Fibroblast of villous mesenchyme (primary cell): ENCODE measurements around the gene KIF11. TPM values are rescaled to one million over a fixed set of nuclear protein-coding genes. Genes with fewer than 3 reads are reported as not detected.

Experiments used
- DNase-seq: peaks from one replicate; pipeline ENCODE4 v3.0.0-alpha.2; 2010; ENCODE audit warnings: low read depth
- H3K4me3 ChIP-seq: 2 replicates; pipeline ENCODE4 v1.5.1; 2011; ENCODE audit warnings: low read depth, mild to moderate bottlenecking, low read length
- total RNA-seq: library from RNA; depleted of rRNA; stranded (reverse); fragments of >200 nt; gene quantifications from 2 replicates; pipeline ENCODE4 v1.2.3, GENCODE V29; 2012
- TF ChIP-seq, protein P1 (sequence below): IDR thresholded peaks from 2 replicates; pipeline ENCODE4 v1.5.1; 2012; ENCODE audit warnings: low read depth, mild to moderate bottlenecking, low read length; ENCODE audit not compliant: insufficient read depth

Gene KIF11
- total RNA-seq, 1 donor, result 20.7 TPM

DNA sequence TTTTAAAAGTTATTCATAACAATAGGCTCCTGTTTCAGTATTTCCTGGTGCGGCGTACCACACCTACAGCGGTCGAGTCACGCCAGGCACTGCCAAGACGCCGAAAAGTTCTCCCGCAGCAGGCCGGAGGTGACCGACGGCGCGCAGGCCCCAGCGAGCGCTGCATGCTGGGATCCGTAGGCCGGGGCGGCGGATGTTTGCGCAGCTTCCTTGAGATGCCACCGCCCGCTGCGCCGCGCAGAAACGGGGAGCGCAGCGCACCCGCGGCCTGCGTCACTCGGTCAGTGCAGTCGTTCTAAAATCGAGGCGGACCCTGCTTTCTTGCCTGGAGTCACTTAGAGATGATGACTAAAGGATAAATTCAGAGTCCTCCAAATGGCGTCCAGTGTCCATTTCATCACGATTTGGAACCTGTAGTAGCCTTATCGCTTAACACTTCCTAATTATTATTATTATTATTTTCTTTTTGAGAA, 1.3 kb upstream of the KIF11 start:
- peak; percentile 93 for DNase-seq
- peak overlapping the region; percentile 88 for H3K4me3 ChIP-seq
- TF ChIP-seq, protein P1, sequence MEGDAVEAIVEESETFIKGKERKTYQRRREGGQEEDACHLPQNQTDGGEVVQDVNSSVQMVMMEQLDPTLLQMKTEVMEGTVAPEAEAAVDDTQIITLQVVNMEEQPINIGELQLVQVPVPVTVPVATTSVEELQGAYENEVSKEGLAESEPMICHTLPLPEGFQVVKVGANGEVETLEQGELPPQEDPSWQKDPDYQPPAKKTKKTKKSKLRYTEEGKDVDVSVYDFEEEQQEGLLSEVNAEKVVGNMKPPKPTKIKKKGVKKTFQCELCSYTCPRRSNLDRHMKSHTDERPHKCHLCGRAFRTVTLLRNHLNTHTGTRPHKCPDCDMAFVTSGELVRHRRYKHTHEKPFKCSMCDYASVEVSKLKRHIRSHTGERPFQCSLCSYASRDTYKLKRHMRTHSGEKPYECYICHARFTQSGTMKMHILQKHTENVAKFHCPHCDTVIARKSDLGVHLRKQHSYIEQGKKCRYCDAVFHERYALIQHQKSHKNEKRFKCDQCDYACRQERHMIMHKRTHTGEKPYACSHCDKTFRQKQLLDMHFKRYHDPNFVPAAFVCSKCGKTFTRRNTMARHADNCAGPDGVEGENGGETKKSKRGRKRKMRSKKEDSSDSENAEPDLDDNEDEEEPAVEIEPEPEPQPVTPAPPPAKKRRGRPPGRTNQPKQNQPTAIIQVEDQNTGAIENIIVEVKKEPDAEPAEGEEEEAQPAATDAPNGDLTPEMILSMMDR, result no peak

DNA sequence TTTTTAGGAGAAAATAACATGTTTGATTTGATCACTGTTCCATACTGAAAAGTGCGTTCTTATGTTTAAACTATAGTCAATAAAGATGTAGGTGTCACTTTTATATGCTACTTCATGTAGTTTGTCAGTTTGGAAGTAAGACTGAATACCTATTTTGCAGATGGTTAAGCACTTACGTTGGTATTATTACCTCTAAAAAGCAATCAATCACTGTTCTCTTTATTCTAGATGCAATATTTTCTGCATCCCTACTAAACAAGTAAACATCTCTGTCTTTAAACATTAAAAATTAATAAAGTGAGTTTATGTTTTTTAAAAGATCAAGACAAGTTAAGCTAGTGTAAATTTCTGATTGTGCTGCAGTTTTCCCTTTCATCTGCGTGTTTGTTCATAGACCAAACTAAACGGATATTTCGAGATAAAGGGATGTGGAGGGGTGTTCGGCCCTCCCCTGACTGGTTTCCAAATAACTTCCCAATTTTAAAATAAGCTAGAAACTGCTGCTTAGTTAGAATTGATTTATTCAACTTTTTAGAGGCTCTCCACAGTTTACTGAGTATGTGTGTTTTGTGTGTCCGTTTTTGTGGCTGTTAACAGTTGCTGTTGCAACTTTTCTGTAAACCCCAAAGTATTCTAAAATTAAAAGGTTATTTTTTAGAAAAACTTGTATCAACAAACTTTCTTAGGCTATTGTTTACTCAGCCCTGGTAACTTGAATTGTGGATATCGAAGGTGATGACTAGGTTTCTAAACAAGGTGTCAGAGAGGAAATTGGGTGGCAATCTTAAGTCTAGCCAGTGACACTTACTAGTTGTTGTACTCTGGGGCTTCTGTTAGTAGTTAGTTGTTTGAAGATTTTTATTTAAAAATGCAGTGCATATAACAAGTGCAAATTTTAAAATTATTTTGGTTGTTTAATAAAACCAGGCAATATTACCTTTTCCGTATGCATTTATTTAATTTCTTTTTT, 974 bp downstream of the KIF11 start:
- peak; percentile 16 for DNase-seq
- H3K4me3 ChIP-seq, result peak overlapping the region; percentile 88
- TF ChIP-seq, protein P1, result no peak

DNA sequence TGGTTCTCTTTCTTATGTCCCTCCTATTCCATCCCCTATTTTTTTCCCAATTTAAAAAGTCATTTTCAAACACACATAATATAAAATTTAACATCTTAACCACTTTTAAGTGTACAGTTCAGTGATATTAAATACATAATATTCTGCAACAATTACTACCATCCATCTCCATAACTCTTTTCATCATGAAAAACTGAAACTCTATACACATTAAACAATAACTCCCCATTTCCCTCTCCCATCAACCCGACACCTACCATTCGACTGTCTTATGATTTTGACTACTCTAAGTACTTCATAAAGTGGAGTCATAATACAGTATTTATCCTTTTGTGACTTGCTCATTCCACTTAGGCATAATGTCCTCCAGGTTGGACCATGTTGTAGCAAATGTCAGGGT, 2.6 kb downstream of the KIF11 start:
- H3K4me3 ChIP-seq, result no peak overlapping the region
- no peak for DNase-seq
- TF ChIP-seq, protein P1, result no peak

DNA sequence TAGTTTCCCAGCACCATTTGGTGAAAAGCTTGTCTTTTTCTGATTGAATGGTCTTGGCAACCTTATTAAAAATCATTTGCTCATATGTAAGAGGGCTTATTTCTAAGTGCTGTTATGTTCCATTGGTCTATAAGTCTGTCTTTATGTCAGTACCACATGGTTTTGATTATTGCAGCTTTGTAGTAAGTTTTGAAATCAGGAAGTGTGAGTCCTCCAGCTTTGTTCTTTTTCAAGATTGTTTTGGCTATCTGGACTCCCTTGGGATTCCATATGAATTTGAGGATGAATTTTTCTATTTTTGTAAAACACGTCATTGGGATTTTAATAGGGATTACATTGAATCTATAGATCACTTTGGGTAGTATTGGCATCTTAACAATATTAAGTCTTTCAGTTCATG, 5.4 kb downstream of the KIF11 start:
- TF ChIP-seq, protein P1, result no peak
- DNase-seq, result peak; percentile 35
- H3K4me3 ChIP-seq, result no peak overlapping the region

DNA sequence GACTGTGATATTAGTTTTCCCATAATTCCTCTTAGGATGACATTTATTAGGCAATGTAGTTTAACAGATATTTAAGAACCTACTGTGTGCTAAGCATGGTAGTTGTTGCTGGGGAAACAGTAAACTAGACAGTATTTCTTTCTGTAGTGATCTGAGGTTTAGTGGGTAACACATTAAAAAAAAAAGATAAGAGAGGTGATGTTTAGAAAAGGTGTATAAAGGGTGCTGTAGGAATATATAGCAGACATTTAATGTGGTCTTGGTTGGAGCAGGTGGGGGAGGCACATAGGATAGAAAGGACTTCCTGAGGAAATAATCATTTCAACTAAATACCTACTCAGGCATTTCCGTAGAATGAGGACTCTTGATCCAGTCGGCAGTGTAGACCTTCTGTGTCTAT, 11.9 kb downstream of the KIF11 start:
- TF ChIP-seq, protein P1, result no peak
- no peak overlapping the region for H3K4me3 ChIP-seq
- DNase-seq, result no peak

DNA sequence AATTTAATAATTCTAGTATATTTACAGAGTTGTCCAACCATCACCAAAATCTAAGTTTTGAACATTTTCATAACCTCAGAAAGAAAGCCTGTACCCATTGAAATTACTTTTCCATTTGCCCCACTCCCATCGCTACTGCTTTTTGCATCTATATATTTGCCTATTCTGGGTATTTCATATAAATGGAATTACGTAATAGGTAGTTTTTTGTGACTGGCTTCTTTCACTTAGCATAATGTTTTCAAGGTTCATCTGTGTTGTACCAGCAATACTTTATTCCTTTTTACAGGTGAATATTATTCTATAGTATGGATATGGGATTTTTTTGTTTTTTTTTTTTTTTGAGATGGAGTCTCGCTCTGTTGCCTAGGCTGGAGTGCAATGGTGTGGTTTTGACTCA, 22.6 kb downstream of the KIF11 start:
- H3K4me3 ChIP-seq, result no peak overlapping the region
- TF ChIP-seq, protein P1, result no peak
- DNase-seq, result no peak

DNA sequence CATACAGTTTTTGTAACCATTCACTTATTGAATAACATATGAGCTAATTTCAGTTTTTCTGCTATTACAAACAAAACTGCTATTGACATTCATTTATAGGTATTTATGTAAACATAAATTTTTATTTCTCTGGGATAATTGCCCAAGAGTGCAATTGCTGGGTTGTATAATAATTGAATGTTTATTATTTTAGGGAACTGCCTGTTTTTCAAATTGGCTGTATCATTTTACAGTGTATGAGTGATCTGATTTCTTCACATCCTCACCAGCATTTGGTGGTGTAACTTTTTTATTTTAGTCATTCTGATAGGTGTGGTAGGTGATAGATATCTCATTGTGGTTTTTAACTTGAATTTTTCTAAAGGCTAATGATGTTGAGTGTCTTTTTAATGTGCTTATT, 26.4 kb downstream of the KIF11 start:
- H3K4me3 ChIP-seq, result no peak overlapping the region
- peak; percentile 38 for DNase-seq
- TF ChIP-seq, protein P1, result no peak
